ENCODE data around the gene DLGAP4.
A peak's percentile ranks its signal among the peaks of the same experiment; 100 is the strongest.

DLGAP4 gene

GRCh38 chr20:36483209-36483918 lies 177.2 kb downstream of the DLGAP4 start:
- H3K4me3 ChIP-seq (ENCODE audit: low read depth, low read length) = no peak overlapping the region
- TF ChIP-seq, protein P1, sequence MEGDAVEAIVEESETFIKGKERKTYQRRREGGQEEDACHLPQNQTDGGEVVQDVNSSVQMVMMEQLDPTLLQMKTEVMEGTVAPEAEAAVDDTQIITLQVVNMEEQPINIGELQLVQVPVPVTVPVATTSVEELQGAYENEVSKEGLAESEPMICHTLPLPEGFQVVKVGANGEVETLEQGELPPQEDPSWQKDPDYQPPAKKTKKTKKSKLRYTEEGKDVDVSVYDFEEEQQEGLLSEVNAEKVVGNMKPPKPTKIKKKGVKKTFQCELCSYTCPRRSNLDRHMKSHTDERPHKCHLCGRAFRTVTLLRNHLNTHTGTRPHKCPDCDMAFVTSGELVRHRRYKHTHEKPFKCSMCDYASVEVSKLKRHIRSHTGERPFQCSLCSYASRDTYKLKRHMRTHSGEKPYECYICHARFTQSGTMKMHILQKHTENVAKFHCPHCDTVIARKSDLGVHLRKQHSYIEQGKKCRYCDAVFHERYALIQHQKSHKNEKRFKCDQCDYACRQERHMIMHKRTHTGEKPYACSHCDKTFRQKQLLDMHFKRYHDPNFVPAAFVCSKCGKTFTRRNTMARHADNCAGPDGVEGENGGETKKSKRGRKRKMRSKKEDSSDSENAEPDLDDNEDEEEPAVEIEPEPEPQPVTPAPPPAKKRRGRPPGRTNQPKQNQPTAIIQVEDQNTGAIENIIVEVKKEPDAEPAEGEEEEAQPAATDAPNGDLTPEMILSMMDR (IDR thresholded peaks at IDR 0.05; ENCODE audit: insufficient read depth, low read depth, low read length, missing control alignments) = no peak
- DNase-seq (ENCODE audit: low read depth) = no peak

DNA sequence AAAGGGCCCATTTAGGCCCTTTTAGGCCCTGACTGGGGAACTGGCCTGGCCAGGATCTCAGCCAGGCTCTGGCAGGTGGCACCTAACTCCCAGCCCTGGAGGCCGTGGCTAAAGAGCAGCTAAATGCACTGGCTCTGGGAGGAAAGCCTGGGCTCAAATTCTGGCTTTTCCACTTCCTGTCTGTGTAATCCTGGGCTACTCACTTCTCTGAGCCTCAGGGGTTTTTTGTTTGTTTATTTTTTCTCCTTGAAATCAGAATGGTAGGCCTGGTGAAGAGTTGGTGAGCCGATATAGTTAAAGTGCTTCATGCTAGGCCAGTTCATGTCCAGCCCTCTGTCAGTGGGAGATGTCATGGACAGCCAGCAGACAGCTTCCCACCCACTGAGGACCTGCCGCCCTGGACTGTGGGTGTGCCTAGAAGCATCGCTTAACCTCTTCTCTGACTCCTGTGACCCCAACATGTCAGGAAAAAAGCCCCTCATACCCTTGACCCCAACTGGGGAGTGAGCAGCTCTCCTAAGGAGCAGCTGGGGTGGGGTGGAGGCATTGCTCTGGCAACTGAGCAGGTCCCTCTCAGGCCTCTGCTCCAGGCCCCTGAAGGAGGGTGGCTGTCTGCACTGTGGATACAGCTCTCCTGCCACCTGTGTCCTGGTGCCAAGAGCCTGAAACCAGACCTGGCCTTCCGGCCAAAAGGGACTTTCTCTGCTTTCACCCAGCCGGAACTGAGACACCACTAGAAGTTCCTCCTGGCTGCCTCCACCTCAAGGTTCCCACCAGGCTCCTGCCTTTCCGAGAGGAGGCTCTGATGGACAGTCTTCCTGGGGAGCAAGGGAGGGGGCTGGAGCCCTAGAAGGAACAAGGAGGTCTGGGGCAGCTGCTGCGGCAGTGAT lies 178.0 kb downstream of the DLGAP4 start:
- peak; percentile 71 for DNase-seq (ENCODE audit: low read depth)
- H3K4me3 ChIP-seq (ENCODE audit: low read depth, low read length) = no peak overlapping the region
- TF ChIP-seq, protein P1 (IDR thresholded peaks at IDR 0.05; ENCODE audit: insufficient read depth, low read depth, low read length, missing control alignments) = no peak

DNA sequence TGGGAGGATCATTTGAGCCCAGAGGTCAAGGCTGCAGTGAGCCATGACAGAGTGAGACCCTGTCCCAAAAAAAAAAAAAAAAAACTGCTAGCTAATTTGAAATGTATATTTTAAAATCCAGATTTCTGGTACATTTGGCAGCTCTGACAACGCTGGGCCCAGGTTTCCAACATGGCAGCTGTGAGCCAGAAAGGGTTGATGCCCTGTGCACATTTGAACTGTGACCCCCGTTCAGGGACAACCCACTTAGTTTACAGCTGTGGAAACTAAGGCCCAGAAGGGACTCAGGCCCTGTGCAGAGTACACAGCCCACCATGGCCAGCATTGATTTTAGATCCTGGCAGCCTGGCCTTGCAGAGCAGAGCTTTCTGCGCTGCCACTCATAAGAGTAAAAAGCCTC lies 179.1 kb downstream of the DLGAP4 start:
- H3K4me3 ChIP-seq (ENCODE audit: low read depth, low read length) = no peak overlapping the region
- TF ChIP-seq, protein P1 (IDR thresholded peaks at IDR 0.05; ENCODE audit: insufficient read depth, low read depth, low read length, missing control alignments) = no peak
- DNase-seq (ENCODE audit: low read depth) = no peak

DNA sequence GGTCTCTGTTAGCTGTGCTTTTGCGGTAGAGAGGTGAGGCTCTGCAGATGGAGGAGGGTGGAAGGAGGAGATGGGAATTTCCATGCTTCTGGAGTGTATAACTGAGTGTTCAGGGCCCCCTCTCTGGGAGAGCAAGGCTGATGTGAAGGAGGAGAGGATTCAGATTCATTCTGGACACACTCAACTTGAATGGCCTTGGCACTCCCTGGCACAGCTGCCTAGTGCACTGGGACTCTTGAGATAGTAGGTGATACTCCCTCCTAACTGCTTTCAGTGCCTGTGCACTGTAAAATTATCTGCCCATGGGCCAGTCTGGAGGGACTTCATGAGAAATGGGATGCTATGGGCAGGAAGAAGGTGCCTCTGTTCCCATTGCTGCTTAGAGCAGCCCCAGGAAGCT lies 180.9 kb downstream of the DLGAP4 start:
- DNase-seq (ENCODE audit: low read depth) = no peak
- TF ChIP-seq, protein P1 (IDR thresholded peaks at IDR 0.05; ENCODE audit: insufficient read depth, low read depth, low read length, missing control alignments) = no peak
- no peak overlapping the region for H3K4me3 ChIP-seq (ENCODE audit: low read depth, low read length)

- TF ChIP-seq, protein P1 (IDR thresholded peaks at IDR 0.05; ENCODE audit: insufficient read depth, low read depth, low read length, missing control alignments) = no peak
- no peak for DNase-seq (ENCODE audit: low read depth)
- no peak overlapping the region for H3K4me3 ChIP-seq (ENCODE audit: low read depth, low read length)
These were observed 184.1 kb downstream of the DLGAP4 start for GRCh38 chr20:36490191-36490590.

- TF ChIP-seq, protein P1 (IDR thresholded peaks at IDR 0.05; ENCODE audit: insufficient read depth, low read depth, low read length, missing control alignments) = no peak
- peak; percentile 62 for DNase-seq (ENCODE audit: low read depth)
- no peak overlapping the region for H3K4me3 ChIP-seq (ENCODE audit: low read depth, low read length)
These were observed 185.9 kb downstream of the DLGAP4 start for GRCh38 chr20:36491901-36492617.

Data from GM12865 (cell line).